PC-3 (cell line): ENCODE data around the gene CPEB4. TPM values are rescaled to one million over a fixed set of nuclear protein-coding genes. Genes with fewer than 3 reads are reported as not detected.
A peak's percentile ranks its signal among the peaks of the same experiment; 100 is the strongest.

Source experiments
- ATAC-seq: fragments of 200-7000 bp; cut with Tn5 transposase; 2 replicates; pipeline ENCODE4 v1.9.1; 2020; ENCODE audit warnings: mild to moderate bottlenecking, moderate library complexity
- BruUV-seq: library from RNA; stranded (reverse); fragments of 400-500 nt; replicated peaks from 2 replicates; lab custom pipeline; 2021; lab: Mats Ljungman, UMichigan
- CTCF ChIA-PET: fragments of 300-600 bp; sonication (Branson Sonifier 250); formaldehyde crosslinking; loops from one replicate; lab custom pipeline; 2022; ENCODE audit warnings: antibody characterized with exemption; lab: Charles Lee
- POLR2A ChIA-PET: fragments of 300-600 bp; sonication (Branson Sonifier 250); formaldehyde crosslinking; loops from one replicate; lab custom pipeline; 2022; ENCODE audit warnings: antibody characterized with exemption; ENCODE audit not compliant: unreplicated experiment; lab: Charles Lee
- DNase-seq: peaks from one replicate; pipeline ENCODE4 v3.0.0-alpha.2; 2015
- H2AFZ ChIP-seq: fragments of 300-600 bp; sonication (generic); 2 replicates; pipeline ENCODE4 v1.6.0; 2016; ENCODE audit warnings: antibody characterized with exemption, low read length
- H3F3A ChIP-seq: fragments of 300-600 bp; sonication (generic); one replicate; pipeline ENCODE4 v1.6.0; 2017; ENCODE audit warnings: antibody characterized with exemption, low read length, control low read depth, mild to moderate bottlenecking; ENCODE audit not compliant: unreplicated experiment
- H3K27ac ChIP-seq: fragments of 300-600 bp; sonication (generic); 2 replicates; pipeline ENCODE4 v1.5.1; 2016; ENCODE audit warnings: mild to moderate bottlenecking, low read length
- H3K27me3 ChIP-seq: fragments of 300-600 bp; sonication (generic); 2 replicates; pipeline ENCODE4 v1.6.1; 2016; ENCODE audit warnings: low read length, mixed read lengths
- H3K36me3 ChIP-seq: fragments of 300-600 bp; sonication (generic); 2 replicates; pipeline ENCODE4 v1.6.1; 2016; ENCODE audit warnings: low read depth, mixed run types, low read length, mixed read lengths
- H3K4me1 ChIP-seq: fragments of 300-600 bp; sonication (generic); 2 replicates; pipeline ENCODE4 v1.5.1; 2016; ENCODE audit warnings: low read length; ENCODE audit not compliant: insufficient read depth
- H3K4me2 ChIP-seq: fragments of 300-600 bp; sonication (generic); 2 replicates; pipeline ENCODE4 v1.6.0; 2016; ENCODE audit warnings: low read length
- H3K4me3 ChIP-seq: fragments of 300-600 bp; sonication (generic); 2 replicates; pipeline ENCODE4 v1.5.1; 2016; ENCODE audit warnings: mild to moderate bottlenecking, low read length, mixed read lengths
- H3K79me2 ChIP-seq: fragments of 300-600 bp; sonication (generic); 2 replicates; pipeline ENCODE4 v1.6.1; 2017; ENCODE audit warnings: low read length, mixed read lengths
- H3K9ac ChIP-seq: fragments of 300-600 bp; sonication (generic); 2 replicates; pipeline ENCODE4 v1.6.0; 2016; ENCODE audit warnings: mild to moderate bottlenecking, low read length
- H3K9me2 ChIP-seq: fragments of 300-600 bp; sonication (generic); replicated peaks from 2 replicates; pipeline ENCODE4 v1.6.1; 2016; ENCODE audit warnings: mixed run types, low read length, mixed read lengths
- H3K9me3 ChIP-seq: fragments of 300-600 bp; sonication (generic); 2 replicates; pipeline ENCODE4 v1.6.1; 2016; ENCODE audit warnings: low read length, mixed read lengths
- H4K20me1 ChIP-seq: fragments of 300-600 bp; sonication (generic); 2 replicates; pipeline ENCODE4 v1.6.1; 2016; ENCODE audit warnings: low read length, mixed read lengths
- EZH2 ChIP-seq: fragments of 300-600 bp; sonication (generic); IDR thresholded peaks from one replicate; pipeline ENCODE4 v1.6.1; 2017; ENCODE audit warnings: antibody characterized with exemption, mild to moderate bottlenecking, low read length; ENCODE audit not compliant: unreplicated experiment
- EZH2phosphoT487 ChIP-seq: fragments of 300-600 bp; sonication (generic); IDR thresholded peaks from 2 replicates; pipeline ENCODE4 v1.6.1; 2018; ENCODE audit warnings: mild to moderate bottlenecking, antibody characterized with exemption, low read length, borderline replicate concordance
- intact Hi-C: fragments of 100-400 bp; cut with micrococcal nuclease; formaldehyde crosslinking; loops from 2 replicates; pipeline ENCODE4 v1.9.0; 2023
- total RNA-seq: library from RNA; depleted of rRNA; stranded (reverse); fragments of >200 nt; gene quantifications from 2 replicates; pipeline ENCODE4 v1.2.3, GENCODE V29; 2014
- TF ChIP-seq, protein P1 (sequence below): fragments of 300-600 bp; sonication (generic); conservative IDR thresholded peaks from 2 replicates; pipeline ENCODE4 v1.5.1; 2017; ENCODE audit warnings: antibody characterized with exemption, low read depth, mild to moderate bottlenecking, low read length

Gene CPEB4
- total RNA-seq, 1 experiment from 2014 or later: 37.0 TPM

GRCh38 chr5:173941758-173942401, 53.7 kb downstream of the CPEB4 start:
- peaks cover 24% of the 10 kb centered on the region for H3K36me3 ChIP-seq
- peak overlapping the region; percentile 56 for H3K27ac ChIP-seq
- intact Hi-C loops: loop anchor here (1.0 to 2.0 kb wide), 4 partner anchors 11 to 27 kb away; no protein-coding TSS in a partner anchor
- ATAC-seq (peak; percentile 82), DNase-seq (peak; percentile 64)
- ChIA-PET CTCF (no interaction called here), POLR2A (interaction anchor here (0.5 kb wide), 1 partner anchor 51 kb away, joined by 3 read pairs; no protein-coding TSS in a partner anchor)
- H3K4me3 ChIP-seq: peak overlapping the region; percentile 28; the same call in 1 of the 2 replicates
- H3K27me3 ChIP-seq: no peaks in the 10 kb centered on the region
- H3K4me2 ChIP-seq: peak overlapping the region; percentile 64
- H3K79me2 ChIP-seq: peaks cover 9% of the 10 kb centered on the region; the same call in 1 of the 2 replicates
- no peaks in the 10 kb centered on the region for H3K9me2 ChIP-seq
- TF ChIP-seq EZH2 (no peak), EZH2phosphoT487 (no peak)
- TF ChIP-seq, protein P1, sequence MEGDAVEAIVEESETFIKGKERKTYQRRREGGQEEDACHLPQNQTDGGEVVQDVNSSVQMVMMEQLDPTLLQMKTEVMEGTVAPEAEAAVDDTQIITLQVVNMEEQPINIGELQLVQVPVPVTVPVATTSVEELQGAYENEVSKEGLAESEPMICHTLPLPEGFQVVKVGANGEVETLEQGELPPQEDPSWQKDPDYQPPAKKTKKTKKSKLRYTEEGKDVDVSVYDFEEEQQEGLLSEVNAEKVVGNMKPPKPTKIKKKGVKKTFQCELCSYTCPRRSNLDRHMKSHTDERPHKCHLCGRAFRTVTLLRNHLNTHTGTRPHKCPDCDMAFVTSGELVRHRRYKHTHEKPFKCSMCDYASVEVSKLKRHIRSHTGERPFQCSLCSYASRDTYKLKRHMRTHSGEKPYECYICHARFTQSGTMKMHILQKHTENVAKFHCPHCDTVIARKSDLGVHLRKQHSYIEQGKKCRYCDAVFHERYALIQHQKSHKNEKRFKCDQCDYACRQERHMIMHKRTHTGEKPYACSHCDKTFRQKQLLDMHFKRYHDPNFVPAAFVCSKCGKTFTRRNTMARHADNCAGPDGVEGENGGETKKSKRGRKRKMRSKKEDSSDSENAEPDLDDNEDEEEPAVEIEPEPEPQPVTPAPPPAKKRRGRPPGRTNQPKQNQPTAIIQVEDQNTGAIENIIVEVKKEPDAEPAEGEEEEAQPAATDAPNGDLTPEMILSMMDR: no peak
- H3K9me3 ChIP-seq: no peaks in the 10 kb centered on the region
- TSS peak; percentile 78 for BruUV-seq
- no peaks in the 10 kb centered on the region for H3F3A ChIP-seq
- peaks cover 43% of the 10 kb centered on the region for H3K4me1 ChIP-seq
- no peak overlapping the region for H3K9ac ChIP-seq
- H2AFZ ChIP-seq: no peak overlapping the region
- H4K20me1 ChIP-seq: no peaks in the 10 kb centered on the region

DNA sequence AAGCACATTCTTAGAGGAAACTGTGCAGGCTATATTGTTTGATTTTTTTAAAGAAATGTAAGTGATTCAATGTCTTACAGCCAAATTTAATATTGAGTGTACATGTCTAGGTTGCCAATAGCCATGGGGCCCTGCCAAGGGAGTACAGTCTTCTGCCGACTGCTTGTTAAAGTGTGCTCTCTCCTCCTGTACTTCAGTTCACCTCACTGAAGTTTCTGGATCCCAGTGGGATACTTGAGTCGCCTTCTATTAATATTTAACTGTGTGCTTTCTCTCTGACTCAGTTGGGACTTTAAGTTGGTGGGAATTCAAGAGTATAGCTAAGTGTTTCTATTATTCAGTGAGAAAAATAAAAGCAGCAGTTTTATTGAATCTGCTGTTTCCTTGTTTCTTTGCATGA, 56.4 kb downstream of the CPEB4 start:
- Histone ChIP-seq H3K27me3 (no peaks in the 10 kb centered on the region), H3K9ac (no peak overlapping the region), H3K9me2 (no peaks in the 10 kb centered on the region), H3K36me3 (peaks cover 31% of the 10 kb centered on the region), H3K4me3 (no peak overlapping the region), H3K4me2 (no peak overlapping the region), H3F3A (no peaks in the 10 kb centered on the region), H3K9me3 (no peaks in the 10 kb centered on the region), H3K27ac (no peak overlapping the region), H3K79me2 (peaks cover 9% of the 10 kb centered on the region; the same call in 1 of the 2 replicates), H4K20me1 (no peaks in the 10 kb centered on the region), H3K4me1 (peaks cover 43% of the 10 kb centered on the region), H2AFZ (no peak overlapping the region)
- intact Hi-C loops: no loop called here
- ChIA-PET CTCF (interaction anchor here (0.6 kb wide), 1 partner anchor 178 kb away, joined by 3 read pairs; no protein-coding TSS in a partner anchor), POLR2A (interaction anchor here (0.6 kb wide), 1 partner anchor 53 kb away, joined by 16 read pairs; no protein-coding TSS in a partner anchor)
- peak; percentile 25; the same call in 1 of the 2 replicates for ATAC-seq
- no peak for DNase-seq
- BruUV-seq: no TSS peak
- TF ChIP-seq EZH2 (no peak), EZH2phosphoT487 (no peak)
- TF ChIP-seq, protein P1: no peak

GRCh38 chr5:173945160-173945559, 57.0 kb downstream of the CPEB4 start:
- H3K36me3 ChIP-seq: peaks cover 36% of the 10 kb centered on the region

More at GRCh38 chr5:173945160-173945559, 57.0 kb downstream of the CPEB4 start:
- Histone ChIP-seq H3K4me2 (no peak overlapping the region), H3K27ac (no peak overlapping the region), H3F3A (no peaks in the 10 kb centered on the region), H3K9ac (no peak overlapping the region), H3K9me2 (no peaks in the 10 kb centered on the region), H3K9me3 (no peaks in the 10 kb centered on the region), H4K20me1 (no peaks in the 10 kb centered on the region), H3K27me3 (no peaks in the 10 kb centered on the region), H3K4me3 (no peak overlapping the region), H2AFZ (no peak overlapping the region), H3K79me2 (peaks cover 9% of the 10 kb centered on the region; the same call in 1 of the 2 replicates), H3K4me1 (peaks cover 43% of the 10 kb centered on the region)
- ATAC-seq (no peak), DNase-seq (no peak)
- TF ChIP-seq EZH2phosphoT487: no peak
- no peak for TF ChIP-seq EZH2
- TF ChIP-seq, protein P1: no peak
- ChIA-PET POLR2A (no interaction called here), CTCF (no interaction called here)
- intact Hi-C loops: no loop called here
- BruUV-seq: no TSS peak
